Breast epithelium (tissue), 3 donors: ENCODE data around the gene C6orf15.

ENCODE experiments used
- CTCF ChIP-seq, 3 donors: fragments of 450-650 bp; IDR thresholded peaks; one replicate each; pipeline ENCODE4 v1.5.1; 2016 to 2017; ENCODE audit warnings: antibody characterized with exemption in 3 of 3, mild to moderate bottlenecking in 3 of 3, moderate library complexity in 3 of 3
- POLR2A ChIP-seq: fragments of 450-650 bp; IDR thresholded peaks from one replicate; pipeline ENCODE4 v1.6.1; 2016; ENCODE audit warnings: antibody characterized with exemption, mild to moderate bottlenecking, moderate library complexity
- POLR2AphosphoS5 ChIP-seq, 3 donors: sonication (generic); formaldehyde crosslinking; IDR thresholded peaks; one replicate each; pipeline ENCODE4 v1.6.1; 2017; ENCODE audit warnings: antibody characterized with exemption in 3 of 3

- TF ChIP-seq CTCF (IDR thresholded peaks at IDR 0.05) (peak; percentile 50 to 84 (median 79)), POLR2AphosphoS5 (IDR thresholded peaks at IDR 0.05) (no peak), POLR2A (no peak)
Observed at GRCh38 chr6:31087494-31088089, 24.8 kb downstream of the C6orf15 start.
